Body of pancreas (tissue), 4 donors: ENCODE data around the gene GATAD2A.

Experiments
- POLR2A ChIP-seq, 3 donors: fragments of 450-650 bp; IDR thresholded peaks; one replicate each; pipeline ENCODE4 v1.6.1; 2016; ENCODE audit warnings: antibody characterized with exemption in 3 of 3, mild to moderate bottlenecking in 2 of 3
- TF ChIP-seq, protein P1 (sequence below), 7 experiments: fragments of 450-650 bp in 4 of 7; fragments of 200-600 bp in 3 of 7; sonication (generic) in 3 of 7; IDR thresholded peaks; one replicate each; pipeline ENCODE4 v1.5.1; 2016 to 2019; ENCODE audit warnings: antibody characterized with exemption in 7 of 7

DNA sequence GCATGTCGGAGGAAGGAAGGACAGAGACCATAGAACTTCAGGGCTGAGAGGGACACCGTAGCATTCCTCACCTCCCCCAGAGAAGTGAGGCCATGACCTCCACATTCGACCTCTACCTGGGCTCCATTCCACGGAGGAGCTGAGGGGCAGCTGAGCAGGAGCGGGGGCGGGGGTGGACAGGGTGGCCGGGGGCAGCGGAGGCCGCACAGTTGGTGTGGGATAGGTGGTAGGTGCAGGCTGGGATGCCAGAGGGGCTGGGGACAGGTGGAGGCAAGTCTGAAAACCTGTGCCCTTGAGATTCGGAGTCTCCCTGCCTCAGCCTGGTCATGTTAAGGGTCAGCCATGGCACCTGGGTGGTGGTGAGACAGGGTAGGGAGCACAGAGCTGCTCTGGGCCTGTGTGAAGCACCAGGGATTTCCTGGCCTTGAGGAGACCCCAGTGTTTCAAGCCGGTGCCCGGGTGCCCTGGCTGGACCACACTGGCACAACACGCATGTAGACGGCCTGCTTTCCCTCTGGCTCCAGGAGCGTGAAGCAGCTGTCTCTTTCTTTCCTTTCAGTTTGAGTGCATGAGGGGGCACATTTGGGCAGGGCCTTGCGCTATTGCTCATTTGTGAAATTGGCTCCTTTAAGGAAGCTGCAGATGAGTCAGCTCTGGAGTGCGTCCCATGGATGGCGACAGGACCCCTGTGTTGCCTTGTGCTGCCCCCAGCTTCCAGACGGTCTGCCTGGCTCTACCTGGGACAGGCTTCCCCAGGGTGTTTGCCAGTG is 58.1 kb downstream of the GATAD2A start:
- TF ChIP-seq, protein P1, sequence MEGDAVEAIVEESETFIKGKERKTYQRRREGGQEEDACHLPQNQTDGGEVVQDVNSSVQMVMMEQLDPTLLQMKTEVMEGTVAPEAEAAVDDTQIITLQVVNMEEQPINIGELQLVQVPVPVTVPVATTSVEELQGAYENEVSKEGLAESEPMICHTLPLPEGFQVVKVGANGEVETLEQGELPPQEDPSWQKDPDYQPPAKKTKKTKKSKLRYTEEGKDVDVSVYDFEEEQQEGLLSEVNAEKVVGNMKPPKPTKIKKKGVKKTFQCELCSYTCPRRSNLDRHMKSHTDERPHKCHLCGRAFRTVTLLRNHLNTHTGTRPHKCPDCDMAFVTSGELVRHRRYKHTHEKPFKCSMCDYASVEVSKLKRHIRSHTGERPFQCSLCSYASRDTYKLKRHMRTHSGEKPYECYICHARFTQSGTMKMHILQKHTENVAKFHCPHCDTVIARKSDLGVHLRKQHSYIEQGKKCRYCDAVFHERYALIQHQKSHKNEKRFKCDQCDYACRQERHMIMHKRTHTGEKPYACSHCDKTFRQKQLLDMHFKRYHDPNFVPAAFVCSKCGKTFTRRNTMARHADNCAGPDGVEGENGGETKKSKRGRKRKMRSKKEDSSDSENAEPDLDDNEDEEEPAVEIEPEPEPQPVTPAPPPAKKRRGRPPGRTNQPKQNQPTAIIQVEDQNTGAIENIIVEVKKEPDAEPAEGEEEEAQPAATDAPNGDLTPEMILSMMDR (IDR thresholded peaks at IDR 0.05): no peak
- TF ChIP-seq POLR2A (IDR thresholded peaks at IDR 0.05): no peak
